VCaP (cell line): ENCODE results near the gene PPP2R2C.

Source experiments
- H3K27ac ChIP-seq: fragments of 450-650 bp; 2 replicates; pipeline ENCODE4 v1.5.1; 2017
- TF ChIP-seq, protein P1 (sequence below): fragments of 450-650 bp; conservative IDR thresholded peaks from 2 replicates; pipeline ENCODE4 v1.5.1; 2017; ENCODE audit warnings: mild to moderate bottlenecking, moderate library complexity

Gene PPP2R2C

GRCh38 chr4:6324461-6324998 is 147.9 kb downstream of the PPP2R2C start:
- TF ChIP-seq, protein P1, sequence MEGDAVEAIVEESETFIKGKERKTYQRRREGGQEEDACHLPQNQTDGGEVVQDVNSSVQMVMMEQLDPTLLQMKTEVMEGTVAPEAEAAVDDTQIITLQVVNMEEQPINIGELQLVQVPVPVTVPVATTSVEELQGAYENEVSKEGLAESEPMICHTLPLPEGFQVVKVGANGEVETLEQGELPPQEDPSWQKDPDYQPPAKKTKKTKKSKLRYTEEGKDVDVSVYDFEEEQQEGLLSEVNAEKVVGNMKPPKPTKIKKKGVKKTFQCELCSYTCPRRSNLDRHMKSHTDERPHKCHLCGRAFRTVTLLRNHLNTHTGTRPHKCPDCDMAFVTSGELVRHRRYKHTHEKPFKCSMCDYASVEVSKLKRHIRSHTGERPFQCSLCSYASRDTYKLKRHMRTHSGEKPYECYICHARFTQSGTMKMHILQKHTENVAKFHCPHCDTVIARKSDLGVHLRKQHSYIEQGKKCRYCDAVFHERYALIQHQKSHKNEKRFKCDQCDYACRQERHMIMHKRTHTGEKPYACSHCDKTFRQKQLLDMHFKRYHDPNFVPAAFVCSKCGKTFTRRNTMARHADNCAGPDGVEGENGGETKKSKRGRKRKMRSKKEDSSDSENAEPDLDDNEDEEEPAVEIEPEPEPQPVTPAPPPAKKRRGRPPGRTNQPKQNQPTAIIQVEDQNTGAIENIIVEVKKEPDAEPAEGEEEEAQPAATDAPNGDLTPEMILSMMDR: no peak
- no peak overlapping the region for H3K27ac ChIP-seq

DNA sequence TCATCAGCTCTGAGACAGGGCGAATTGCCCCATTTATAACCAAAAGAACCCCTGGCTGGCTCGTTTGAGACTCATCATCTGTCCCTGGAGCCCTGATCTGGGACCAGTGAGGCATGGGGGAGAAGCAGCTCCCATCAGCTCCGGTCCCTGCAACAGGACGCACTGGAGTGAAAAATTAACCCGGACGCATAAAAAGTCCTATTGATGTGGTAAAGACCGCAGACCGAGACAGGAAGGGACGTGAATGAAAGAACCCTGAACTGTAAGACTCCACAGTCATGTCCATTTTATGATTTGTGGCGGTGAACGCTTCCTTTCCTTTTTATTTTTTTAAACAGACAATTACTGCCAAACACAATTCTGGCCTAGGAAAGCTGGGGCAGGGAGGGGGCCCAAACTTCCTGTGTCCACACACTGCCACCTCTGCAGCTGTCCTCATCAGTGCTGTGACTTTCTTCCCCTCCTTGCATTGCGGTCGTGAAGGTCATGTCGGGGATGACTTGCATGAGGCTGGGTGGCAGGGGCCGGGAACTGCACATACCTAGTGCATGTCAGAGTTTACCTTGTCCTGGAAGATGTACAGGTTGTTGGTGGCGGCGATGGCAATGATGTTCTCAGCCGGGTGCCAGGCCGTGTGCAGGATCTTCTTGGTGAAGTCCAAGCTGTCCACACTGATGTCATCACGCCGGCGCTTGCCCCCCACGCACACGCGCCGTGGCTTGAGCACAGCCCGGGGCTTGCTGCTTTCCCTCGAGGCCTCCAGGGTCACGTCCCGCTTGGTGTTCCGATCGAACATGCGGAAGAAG is 149.4 kb downstream of the PPP2R2C start:
- no peak overlapping the region; the same call in 1 of the 2 replicates for H3K27ac ChIP-seq
- TF ChIP-seq, protein P1: no peak

- H3K27ac ChIP-seq: peak overlapping the region; percentile 52
- TF ChIP-seq, protein P1: no peak
These were observed 150.2 kb downstream of the PPP2R2C start for GRCh38 chr4:6322067-6322760.

GRCh38 chr4:6321361-6321760 is 151.1 kb downstream of the PPP2R2C start:
- peak overlapping the region; percentile 52 for H3K27ac ChIP-seq
- TF ChIP-seq, protein P1: no peak

DNA sequence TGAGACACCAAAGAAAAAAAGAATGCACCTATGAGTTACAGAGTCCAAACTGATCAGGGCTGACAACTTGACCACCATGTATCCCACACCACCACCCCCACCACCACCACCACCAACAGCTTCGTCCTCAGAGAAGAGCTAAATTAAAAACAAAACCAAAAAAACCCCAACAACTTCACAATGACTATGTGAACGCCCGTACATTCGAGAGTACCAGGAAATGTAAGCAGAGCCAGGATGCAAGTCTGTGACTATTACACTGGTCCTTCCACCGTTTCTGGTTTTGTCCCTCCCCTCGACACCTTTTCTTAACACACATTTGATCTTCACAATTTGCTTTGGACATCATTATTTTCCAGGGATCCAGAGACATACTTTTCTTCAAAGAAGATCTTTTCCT is 151.8 kb downstream of the PPP2R2C start:
- TF ChIP-seq, protein P1: no peak
- peak overlapping the region; percentile 52; the same call in 1 of the 2 replicates for H3K27ac ChIP-seq

GRCh38 chr4:6319530-6320150 is 152.8 kb downstream of the PPP2R2C start:
- no peak overlapping the region for H3K27ac ChIP-seq
- TF ChIP-seq, protein P1: no peak

DNA sequence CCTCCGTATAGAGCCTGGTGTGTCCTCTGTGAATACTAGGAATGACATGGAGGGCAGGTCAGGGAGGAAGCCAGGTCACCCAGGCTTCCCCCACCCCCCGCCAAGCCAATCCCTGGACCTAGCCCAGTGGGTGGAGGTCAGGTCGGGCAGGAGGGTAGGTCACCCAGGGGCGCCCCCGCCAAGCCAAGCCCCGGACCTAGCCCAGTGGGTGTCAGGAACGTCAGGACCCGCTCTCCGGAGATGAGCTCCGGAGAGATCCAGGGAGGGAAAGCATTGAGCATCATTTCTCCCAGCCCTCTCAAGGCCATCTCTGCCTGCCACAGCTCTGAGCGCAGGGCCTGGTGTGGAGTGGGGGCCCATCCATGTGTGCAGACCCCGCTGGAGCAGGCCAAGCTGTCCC is 154.2 kb downstream of the PPP2R2C start:
- TF ChIP-seq, protein P1: no peak
- no peak overlapping the region for H3K27ac ChIP-seq
